GM06990 (cell line): ENCODE data around the gene SLC66A2.

Experiments
- DNase-seq: peaks from one replicate; pipeline ENCODE4 v3.0.0-alpha.2; 2011; ENCODE audit not compliant: insufficient read length; ENCODE audit errors: extremely low read depth
- H3K27me3 ChIP-seq: replicated peaks from 2 replicates; pipeline ENCODE4 v1.6.0; 2011; ENCODE audit warnings: low read length; ENCODE audit not compliant: control insufficient read depth, insufficient read depth
- H3K36me3 ChIP-seq: 2 replicates; pipeline ENCODE4 v1.5.1; 2011; ENCODE audit warnings: low read length; ENCODE audit not compliant: control insufficient read depth, insufficient read depth
- H3K4me3 ChIP-seq: replicated peaks from 2 replicates; pipeline ENCODE4 v1.5.1; 2011; ENCODE audit warnings: low read depth, mild to moderate bottlenecking, control low read depth, low read length
- CTCF ChIP-seq: IDR thresholded peaks from 2 replicates; pipeline ENCODE4 v1.5.1; 2011; ENCODE audit warnings: low read length, control low read depth, mild to moderate bottlenecking, inconsistent platforms; ENCODE audit not compliant: insufficient read depth, poor library complexity, severe bottlenecking

The SLC66A2 gene

GRCh38 chr18:79902640-79903039 is 48.8 kb downstream of the SLC66A2 start:
- Histone ChIP-seq H3K27me3 (no peaks in the 10 kb centered on the region), H3K4me3 (no peak overlapping the region), H3K36me3 (peaks cover 5% of the 10 kb centered on the region)
- no peak for TF ChIP-seq CTCF
- no peak for DNase-seq

GRCh38 chr18:79902075-79902474 is 49.4 kb downstream of the SLC66A2 start:
- Histone ChIP-seq H3K4me3 (no peak overlapping the region), H3K27me3 (no peaks in the 10 kb centered on the region), H3K36me3 (peaks cover 5% of the 10 kb centered on the region)
- TF ChIP-seq CTCF, result no peak
- DNase-seq, result no peak

DNA sequence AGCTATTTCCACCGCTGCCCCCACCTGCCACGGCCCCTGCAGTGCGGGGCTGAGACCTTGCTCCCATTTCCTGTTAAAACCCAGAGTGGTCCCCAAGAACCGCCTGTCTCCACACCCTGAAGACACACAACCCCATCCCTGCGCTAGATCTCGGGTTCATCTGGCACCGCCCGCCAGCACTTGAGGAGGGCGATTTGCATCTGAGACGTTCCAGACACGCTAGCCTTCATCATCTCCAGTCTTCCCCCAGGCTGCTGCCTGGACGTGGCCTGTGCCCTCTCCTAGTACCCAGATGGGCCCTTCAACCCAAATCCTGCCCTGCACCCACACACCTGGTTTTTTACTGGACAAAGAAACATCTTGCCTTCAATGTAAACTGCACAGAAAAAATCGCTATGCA is 49.8 kb downstream of the SLC66A2 start:
- no peak for TF ChIP-seq CTCF
- peaks cover 5% of the 10 kb centered on the region for H3K36me3 ChIP-seq
- no peak overlapping the region for H3K4me3 ChIP-seq
- no peak for DNase-seq
- H3K27me3 ChIP-seq, result no peaks in the 10 kb centered on the region

DNA sequence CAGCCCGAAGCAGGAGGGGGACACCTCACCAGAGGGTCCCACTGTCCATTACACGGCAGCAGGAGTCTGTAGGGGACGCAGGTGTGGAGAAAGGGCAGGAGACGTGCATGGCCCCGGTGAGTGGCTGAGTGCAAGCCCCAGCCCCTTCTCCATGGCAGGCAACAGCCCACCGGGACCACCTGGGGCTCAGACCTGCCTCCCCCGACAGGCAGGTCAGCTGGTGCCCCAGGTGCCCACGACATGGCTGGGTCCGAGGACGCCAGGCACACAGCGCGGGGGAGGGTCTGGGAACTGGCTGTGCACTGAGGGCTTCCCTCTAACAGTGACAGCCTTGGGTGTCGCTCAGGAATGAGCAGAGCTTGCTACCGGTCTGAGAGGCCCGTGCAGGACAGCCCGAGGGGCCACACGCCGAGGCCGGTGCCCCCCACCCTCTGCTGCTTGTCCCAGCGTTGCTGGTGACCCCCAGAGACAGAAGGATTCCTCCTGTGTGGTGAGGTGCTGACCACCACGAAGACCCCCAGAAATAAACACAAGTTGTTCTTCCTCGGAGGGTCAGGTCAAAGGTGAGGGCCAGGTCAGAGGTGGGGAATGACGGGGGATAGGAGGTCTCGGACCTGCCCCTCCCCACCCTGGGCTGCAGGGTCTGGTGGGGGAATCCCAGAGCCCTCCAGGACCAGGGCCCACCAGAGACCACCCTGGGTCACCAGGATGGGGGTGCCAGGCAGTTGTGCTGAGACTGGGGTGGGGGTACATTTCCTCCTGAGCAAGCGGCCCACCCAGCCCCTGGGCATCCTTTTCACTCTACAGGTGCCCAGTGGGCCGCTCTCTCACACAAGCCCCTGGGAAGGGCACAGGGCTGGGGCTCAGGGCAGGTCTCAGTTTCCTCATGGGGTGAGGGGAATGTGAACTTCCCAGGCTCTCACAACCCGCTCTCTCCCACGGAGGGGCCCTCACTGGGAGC is 50.6 kb downstream of the SLC66A2 start:
- TF ChIP-seq CTCF, result no peak
- H3K4me3 ChIP-seq, result no peak overlapping the region

DNA sequence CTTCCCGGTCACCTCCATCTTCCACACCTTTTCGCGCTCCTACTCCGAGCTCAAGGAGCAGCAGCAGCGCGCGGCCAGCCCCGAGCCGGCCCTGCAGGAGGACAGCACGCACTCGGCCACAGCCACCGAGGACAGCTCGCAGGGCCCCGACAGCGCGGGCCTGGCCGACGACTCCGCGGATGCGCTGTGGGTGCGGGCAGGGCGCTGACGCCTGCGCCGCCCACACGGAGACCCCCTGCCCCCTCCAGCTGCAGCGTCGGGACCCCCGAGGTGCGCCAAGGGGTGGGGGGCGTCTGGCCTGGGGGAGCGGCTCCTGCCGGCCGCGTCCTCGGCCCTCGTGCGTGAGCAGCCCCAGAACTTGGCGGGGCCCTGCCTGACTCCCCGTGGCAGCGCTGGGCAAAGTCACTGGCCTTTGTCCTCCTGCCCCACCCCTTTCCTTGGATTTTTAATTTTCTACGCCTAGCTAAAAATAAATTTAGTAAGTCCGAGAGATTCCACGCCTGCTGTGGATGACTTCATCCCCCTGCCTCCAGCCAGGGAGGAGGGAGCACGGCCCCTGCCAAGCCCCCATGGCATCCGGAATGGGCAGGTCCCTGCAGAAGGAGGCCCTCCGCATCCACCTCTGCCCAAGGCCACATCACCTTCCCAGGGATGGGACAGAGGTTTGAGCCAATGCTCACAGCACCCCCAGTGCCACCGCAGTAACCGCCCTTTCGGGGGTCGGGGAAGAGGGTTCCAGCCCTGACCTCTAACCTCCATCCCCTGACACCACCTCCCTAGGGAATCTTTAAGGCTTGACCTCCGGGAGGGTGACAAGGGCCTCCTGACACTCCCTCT is 51.6 kb downstream of the SLC66A2 start:
- no peak for TF ChIP-seq CTCF
- Histone ChIP-seq H3K36me3 (peaks cover 5% of the 10 kb centered on the region), H3K4me3 (no peak overlapping the region), H3K27me3 (no peaks in the 10 kb centered on the region)
- DNase-seq, result no peak

More for the DNA sequence above, 50.6 kb downstream of the SLC66A2 start:
- DNase-seq, result no peak
- peaks cover 5% of the 10 kb centered on the region for H3K36me3 ChIP-seq
- no peaks in the 10 kb centered on the region for H3K27me3 ChIP-seq
